NCI-H345 (cell line): ENCODE measurements around the gene SLC25A43.
"Not testable (repeated sequence)": the region's sequence is repeated elsewhere in the genome, so short reads cannot be mapped to it uniquely, and the experiment has no call there.

ENCODE experiments used
- DNase-seq: peaks from one replicate; lab custom pipeline; 2025; lab: John Stamatoyannopoulos, UW

Gene SLC25A43

GRCh38 chrX:119467842-119468550 is 68.9 kb downstream of the SLC25A43 start, which contains the start of gene SLC25A5:
TSS of gene SLC25A5 (plus strand) at chrX:119468444. CDS start at chrX:119468516, 72 bp downstream.
- peak; percentile 92 for DNase-seq

GRCh38 chrX:119468551-119469312 is 69.6 kb downstream of the SLC25A43 start:
- peak; percentile 85 for DNase-seq

GRCh38 chrX:119469313-119469635 is 70.1 kb downstream of the SLC25A43 start:
- no peak for DNase-seq

GRCh38 chrX:119474615-119475388 is 75.7 kb downstream of the SLC25A43 start:
- DNase-seq: no peak

GRCh38 chrX:119475389-119476101 is 76.4 kb downstream of the SLC25A43 start:
- no peak for DNase-seq

GRCh38 chrX:119477812-119478232 is 78.7 kb downstream of the SLC25A43 start:
- DNase-seq: no peak

GRCh38 chrX:119478504-119478903 is 79.4 kb downstream of the SLC25A43 start:
- DNase-seq: no peak

- no peak for DNase-seq
Measured at GRCh38 chrX:119479845-119480244, 80.7 kb downstream of the SLC25A43 start.

- no peak for DNase-seq
Measured at GRCh38 chrX:119481323-119481801, 82.2 kb downstream of the SLC25A43 start.

GRCh38 chrX:119482041-119482440 is 82.9 kb downstream of the SLC25A43 start:
- no peak for DNase-seq

GRCh38 chrX:119482481-119483480 is 83.6 kb downstream of the SLC25A43 start:
- peak; percentile 51 for DNase-seq

- DNase-seq: no peak
Measured at GRCh38 chrX:119486745-119487144, 87.6 kb downstream of the SLC25A43 start.

GRCh38 chrX:119487766-119488165 is 88.6 kb downstream of the SLC25A43 start:
- DNase-seq: not testable (repeated sequence)

GRCh38 chrX:119488749-119489148 is 89.6 kb downstream of the SLC25A43 start:
- DNase-seq: peak; percentile 61

GRCh38 chrX:119489212-119490074 is 90.3 kb downstream of the SLC25A43 start:
- no peak for DNase-seq

GRCh38 chrX:119492463-119492862 is 93.3 kb downstream of the SLC25A43 start:
- no peak for DNase-seq

GRCh38 chrX:119493851-119494495 is 94.8 kb downstream of the SLC25A43 start:
- not testable (repeated sequence) for DNase-seq

GRCh38 chrX:119495734-119496726 is 96.9 kb downstream of the SLC25A43 start:
- no peak for DNase-seq
